Mesendoderm (in vitro differentiated cells): Measurements from ENCODE around the gene OCA2.

Experiments
- DNase-seq: peaks from one replicate; pipeline ENCODE4 v3.0.0; 2013
- H2AK5ac ChIP-seq: 2 replicates; pipeline ENCODE4 v1.6.1; 2013; ENCODE audit warnings: low read length, inconsistent platforms
- H2BK120ac ChIP-seq: 2 replicates; pipeline ENCODE4 v1.6.1; 2013; ENCODE audit warnings: low read depth, mild to moderate bottlenecking, low read length, moderate library complexity, mixed read lengths
- H2BK15ac ChIP-seq: replicated peaks from 2 replicates; pipeline ENCODE4 v1.6.1; 2013; ENCODE audit warnings: low read depth, mild to moderate bottlenecking, moderate library complexity
- H2BK5ac ChIP-seq: 2 replicates; pipeline ENCODE4 v1.6.1; 2013; ENCODE audit warnings: low read length, inconsistent platforms
- H3K18ac ChIP-seq: 2 replicates; pipeline ENCODE4 v1.6.1; 2013; ENCODE audit warnings: mild to moderate bottlenecking, low read length, mixed read lengths
- H3K23ac ChIP-seq: one replicate; pipeline ENCODE4 v1.6.1; 2013; ENCODE audit warnings: low read length
- H3K27ac ChIP-seq: 2 replicates; pipeline ENCODE4 v1.5.1; 2013; ENCODE audit warnings: low read depth, mild to moderate bottlenecking, inconsistent platforms, low read length, moderate library complexity
- H3K27me3 ChIP-seq: 2 replicates; pipeline ENCODE4 v1.6.1; 2013; ENCODE audit warnings: low read length, control low read depth, mild to moderate bottlenecking, inconsistent platforms; ENCODE audit not compliant: insufficient read depth, poor library complexity
- H3K36me3 ChIP-seq: 2 replicates; pipeline ENCODE4 v1.6.1; 2013; ENCODE audit warnings: low read length, inconsistent platforms; ENCODE audit not compliant: control insufficient read depth, insufficient read depth
- H3K4ac ChIP-seq: one replicate; pipeline ENCODE4 v1.6.1; 2013; ENCODE audit warnings: low read depth, mild to moderate bottlenecking, low read length, moderate library complexity
- H3K4me1 ChIP-seq: 2 replicates; pipeline ENCODE4 v1.6.1; 2013; ENCODE audit warnings: low read depth, low read length, inconsistent platforms; ENCODE audit not compliant: control insufficient read depth
- H3K4me2 ChIP-seq: 2 replicates; pipeline ENCODE4 v1.6.1; 2013; ENCODE audit warnings: low read length
- H3K4me3 ChIP-seq: 2 replicates; pipeline ENCODE4 v1.5.1; 2013; ENCODE audit warnings: mild to moderate bottlenecking, low read length
- H3K56ac ChIP-seq: one replicate; pipeline ENCODE4 v1.6.1; 2013; ENCODE audit warnings: low read length
- H3K79me1 ChIP-seq: 2 replicates; pipeline ENCODE4 v1.6.1; 2013; ENCODE audit warnings: low read length, inconsistent platforms
- H3K79me2 ChIP-seq: 2 replicates; pipeline ENCODE4 v1.6.1; 2013; ENCODE audit warnings: mild to moderate bottlenecking, low read length; ENCODE audit not compliant: control insufficient read depth, insufficient read depth
- H3K9ac ChIP-seq: 2 replicates; pipeline ENCODE4 v1.6.1; 2013; ENCODE audit warnings: low read length, inconsistent platforms
- H4K5ac ChIP-seq: one replicate; pipeline ENCODE4 v1.6.1; 2013; ENCODE audit warnings: low read length
- H4K8ac ChIP-seq: one replicate; pipeline ENCODE4 v1.6.1; 2013; ENCODE audit warnings: low read depth, mild to moderate bottlenecking, control low read depth, low read length, moderate library complexity
- WGBS: extraction: QIAGEN DNeasy Blood & Tissue Kit; methylation state at CpG from one replicate; pipeline ENCODE4 v1.1.7; 2013; ENCODE audit warnings: low lambda C conversion rate, missing lambda C conversion rate; ENCODE audit not compliant: insufficient coverage; ENCODE audit errors: extremely low coverage; 5-methylcytosine and 5-hydroxymethylcytosine counted together

OCA2 gene

GRCh38 chr15:27826902-27827714 is 272.0 kb downstream of the OCA2 start:
- no peak overlapping the region for H3K4me3 ChIP-seq
- H4K5ac ChIP-seq = no peak overlapping the region
- H3K27ac ChIP-seq = no peak overlapping the region
- no peak overlapping the region for H3K4me2 ChIP-seq
- H2BK15ac ChIP-seq = no peak overlapping the region
- H3K36me3 ChIP-seq = no peaks in the 10 kb centered on the region
- H3K9ac ChIP-seq = no peak overlapping the region
- no peaks in the 10 kb centered on the region for H3K27me3 ChIP-seq
- H4K8ac ChIP-seq = no peak overlapping the region
- H3K18ac ChIP-seq = no peak overlapping the region
- H3K79me2 ChIP-seq = no peaks in the 10 kb centered on the region
- H2AK5ac ChIP-seq = no peak overlapping the region
- H2BK5ac ChIP-seq = no peak overlapping the region
- H3K56ac ChIP-seq = no peak overlapping the region
- no peak overlapping the region for H2BK120ac ChIP-seq
- H3K4me1 ChIP-seq = no peaks in the 10 kb centered on the region
- H3K4ac ChIP-seq = no peak overlapping the region
- no peaks in the 10 kb centered on the region for H3K79me1 ChIP-seq
- WGBS = no CpG with 5 or more reads among the region's 15 CpGs
- DNase-seq = no peak
- no peak overlapping the region for H3K23ac ChIP-seq

GRCh38 chr15:27826411-27826810 is 272.7 kb downstream of the OCA2 start:
- H3K56ac ChIP-seq = no peak overlapping the region
- no peak overlapping the region for H3K4ac ChIP-seq
- H3K23ac ChIP-seq = no peak overlapping the region
- H3K27ac ChIP-seq = no peak overlapping the region
- no peaks in the 10 kb centered on the region for H3K79me1 ChIP-seq
- H2BK120ac ChIP-seq = no peak overlapping the region
- no CpG with 5 or more reads among the region's 7 CpGs for WGBS
- H2BK5ac ChIP-seq = no peak overlapping the region
- no peak overlapping the region for H3K9ac ChIP-seq
- H2AK5ac ChIP-seq = no peak overlapping the region
- no peaks in the 10 kb centered on the region for H3K27me3 ChIP-seq
- no peak overlapping the region for H4K8ac ChIP-seq
- H3K79me2 ChIP-seq = no peaks in the 10 kb centered on the region
- H3K36me3 ChIP-seq = no peaks in the 10 kb centered on the region
- H3K4me1 ChIP-seq = no peaks in the 10 kb centered on the region
- no peak overlapping the region for H2BK15ac ChIP-seq
- H3K4me3 ChIP-seq = no peak overlapping the region
- H3K4me2 ChIP-seq = no peak overlapping the region
- H4K5ac ChIP-seq = no peak overlapping the region
- no peak for DNase-seq
- H3K18ac ChIP-seq = no peak overlapping the region

GRCh38 chr15:27824841-27825422 is 274.2 kb downstream of the OCA2 start:
- H2BK15ac ChIP-seq = no peak overlapping the region
- no peak overlapping the region for H3K4ac ChIP-seq
- no peak overlapping the region for H4K5ac ChIP-seq
- no peak overlapping the region for H2BK120ac ChIP-seq
- no peak overlapping the region for H3K56ac ChIP-seq
- no peak overlapping the region for H3K27ac ChIP-seq
- H4K8ac ChIP-seq = no peak overlapping the region
- no peak overlapping the region for H3K23ac ChIP-seq
- H2BK5ac ChIP-seq = no peak overlapping the region
- no peaks in the 10 kb centered on the region for H3K79me1 ChIP-seq
- H3K4me3 ChIP-seq = no peak overlapping the region
- no peaks in the 10 kb centered on the region for H3K36me3 ChIP-seq
- H3K18ac ChIP-seq = no peak overlapping the region
- no peaks in the 10 kb centered on the region for H3K79me2 ChIP-seq
- no peak overlapping the region for H3K9ac ChIP-seq
- H3K27me3 ChIP-seq = no peaks in the 10 kb centered on the region
- WGBS = no CpG with 5 or more reads among the region's 10 CpGs
- no peak overlapping the region for H2AK5ac ChIP-seq
- no peaks in the 10 kb centered on the region for H3K4me1 ChIP-seq
- H3K4me2 ChIP-seq = no peak overlapping the region
- DNase-seq = no peak

- Histone ChIP-seq H3K4me2 (no peak overlapping the region), H3K4me1 (no peaks in the 10 kb centered on the region), H3K27ac (no peak overlapping the region), H2AK5ac (no peak overlapping the region), H4K5ac (no peak overlapping the region), H3K9ac (no peak overlapping the region), H3K4me3 (no peak overlapping the region), H2BK5ac (no peak overlapping the region), H2BK120ac (no peak overlapping the region), H2BK15ac (no peak overlapping the region), H3K18ac (no peak overlapping the region), H4K8ac (no peak overlapping the region), H3K23ac (no peak overlapping the region), H3K56ac (no peak overlapping the region), H3K4ac (no peak overlapping the region), H3K36me3 (no peaks in the 10 kb centered on the region), H3K79me2 (no peaks in the 10 kb centered on the region), H3K27me3 (no peaks in the 10 kb centered on the region), H3K79me1 (no peaks in the 10 kb centered on the region)
- WGBS = no CpG with 5 or more reads among the region's 3 CpGs
- no peak for DNase-seq
Measured at GRCh38 chr15:27821273-27821672, 277.8 kb downstream of the OCA2 start.

GRCh38 chr15:27820722-27821121 is 278.4 kb downstream of the OCA2 start:
- Histone ChIP-seq H4K8ac (no peak overlapping the region), H3K18ac (no peak overlapping the region), H3K4me2 (no peak overlapping the region), H3K23ac (no peak overlapping the region), H2BK120ac (no peak overlapping the region), H3K27me3 (no peaks in the 10 kb centered on the region), H3K56ac (no peak overlapping the region), H2AK5ac (no peak overlapping the region), H3K9ac (no peak overlapping the region), H3K79me1 (no peaks in the 10 kb centered on the region), H3K4me1 (no peaks in the 10 kb centered on the region), H3K79me2 (no peaks in the 10 kb centered on the region), H3K36me3 (no peaks in the 10 kb centered on the region), H3K4ac (no peak overlapping the region), H4K5ac (no peak overlapping the region), H3K27ac (no peak overlapping the region), H3K4me3 (no peak overlapping the region), H2BK15ac (no peak overlapping the region), H2BK5ac (no peak overlapping the region)
- no CpG with 5 or more reads among the region's 4 CpGs for WGBS
- DNase-seq = no peak
